Measurements from ENCODE around the gene TNFRSF8.

- no peak for TF ChIP-seq ZNF24 (IDR thresholded peaks at IDR 0.05)
- TF ChIP-seq MYNN (CRISPR knock-in tag; IDR thresholded peaks at IDR 0.05; ENCODE audit: low read depth): no peak
- no peak for TF ChIP-seq CEBPB (IDR thresholded peaks at IDR 0.05; ENCODE audit: borderline replicate concordance, low read depth, low read length)
- no peak for TF ChIP-seq ADNP (CRISPR knock-in tag; IDR thresholded peaks at IDR 0.05)
- no peak for TF ChIP-seq TBP (CRISPR knock-in tag; IDR thresholded peaks at IDR 0.05)
- no peak for TF ChIP-seq PHF8 (CRISPR knock-in tag; IDR thresholded peaks at IDR 0.05)
- no peak for TF ChIP-seq ZNF263 (CRISPR knock-in tag; IDR thresholded peaks at IDR 0.05)
- no peak for TF ChIP-seq ZNF891 (CRISPR knock-in tag; IDR thresholded peaks at IDR 0.05)
- TF ChIP-seq MXI1 (IDR thresholded peaks at IDR 0.05; ENCODE audit: borderline replicate concordance, low read depth, low read length): no peak
- TF ChIP-seq, protein P1, sequence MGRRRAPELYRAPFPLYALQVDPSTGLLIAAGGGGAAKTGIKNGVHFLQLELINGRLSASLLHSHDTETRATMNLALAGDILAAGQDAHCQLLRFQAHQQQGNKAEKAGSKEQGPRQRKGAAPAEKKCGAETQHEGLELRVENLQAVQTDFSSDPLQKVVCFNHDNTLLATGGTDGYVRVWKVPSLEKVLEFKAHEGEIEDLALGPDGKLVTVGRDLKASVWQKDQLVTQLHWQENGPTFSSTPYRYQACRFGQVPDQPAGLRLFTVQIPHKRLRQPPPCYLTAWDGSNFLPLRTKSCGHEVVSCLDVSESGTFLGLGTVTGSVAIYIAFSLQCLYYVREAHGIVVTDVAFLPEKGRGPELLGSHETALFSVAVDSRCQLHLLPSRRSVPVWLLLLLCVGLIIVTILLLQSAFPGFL (CRISPR knock-in tag; IDR thresholded peaks at IDR 0.05): no peak
- TF ChIP-seq CEBPZ (IDR thresholded peaks at IDR 0.05; ENCODE audit: low read length): no peak
- TF ChIP-seq, protein P2, sequence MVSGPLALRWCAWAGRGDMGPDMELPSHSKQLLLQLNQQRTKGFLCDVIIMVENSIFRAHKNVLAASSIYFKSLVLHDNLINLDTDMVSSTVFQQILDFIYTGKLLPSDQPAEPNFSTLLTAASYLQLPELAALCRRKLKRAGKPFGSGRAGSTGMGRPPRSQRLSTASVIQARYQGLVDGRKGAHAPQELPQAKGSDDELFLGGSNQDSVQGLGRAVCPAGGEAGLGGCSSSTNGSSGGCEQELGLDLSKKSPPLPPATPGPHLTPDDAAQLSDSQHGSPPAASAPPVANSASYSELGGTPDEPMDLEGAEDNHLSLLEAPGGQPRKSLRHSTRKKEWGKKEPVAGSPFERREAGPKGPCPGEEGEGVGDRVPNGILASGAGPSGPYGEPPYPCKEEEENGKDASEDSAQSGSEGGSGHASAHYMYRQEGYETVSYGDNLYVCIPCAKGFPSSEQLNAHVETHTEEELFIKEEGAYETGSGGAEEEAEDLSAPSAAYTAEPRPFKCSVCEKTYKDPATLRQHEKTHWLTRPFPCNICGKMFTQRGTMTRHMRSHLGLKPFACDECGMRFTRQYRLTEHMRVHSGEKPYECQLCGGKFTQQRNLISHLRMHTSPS (CRISPR knock-in tag; IDR thresholded peaks at IDR 0.05; ENCODE audit: low read depth): no peak
- no peak for TF ChIP-seq SRF (IDR thresholded peaks at IDR 0.05; ENCODE audit: low read depth, low read length)
These were observed 105.5 kb downstream of the TNFRSF8 start for GRCh38 chr1:12168451-12169160.
